Progenitor cell of endocrine pancreas (in vitro differentiated cells): ENCODE measurements around the gene UNC45A. TPM values are rescaled to one million over a fixed set of nuclear protein-coding genes. Genes with fewer than 3 reads are reported as not detected.

ENCODE experiments used
- DNase-seq: peaks from one replicate; pipeline ENCODE4 v3.0.0; 2021; ENCODE audit warnings: low spot score; ENCODE audit not compliant: unreplicated experiment
- H3K27ac Mint-ChIP-seq: 2 replicates; pipeline ENCODE4 v1.8.0; 2021; ENCODE audit warnings: mild to moderate bottlenecking, moderate library complexity, mixed read lengths
- H3K27me3 Mint-ChIP-seq: 2 replicates; pipeline ENCODE4 v1.8.0; 2021; ENCODE audit warnings: mixed read lengths
- H3K36me3 Mint-ChIP-seq: 2 replicates; pipeline ENCODE4 v1.8.0; 2022; ENCODE audit warnings: mixed read lengths; ENCODE audit not compliant: insufficient read depth
- H3K4me1 Mint-ChIP-seq: 2 replicates; pipeline ENCODE4 v1.8.0; 2021; ENCODE audit warnings: low read depth, mixed read lengths
- H3K4me3 Mint-ChIP-seq: 2 replicates; pipeline ENCODE4 v1.8.0; 2021; ENCODE audit warnings: low read depth, mild to moderate bottlenecking, moderate library complexity, mixed read lengths
- H3K9me3 Mint-ChIP-seq: 2 replicates; pipeline ENCODE4 v1.8.0; 2021; ENCODE audit warnings: low read depth, mixed read lengths
- total RNA-seq: library from RNA; stranded (reverse); gene quantifications from 2 replicates; pipeline ENCODE4 v1.2.1, GENCODE V29; 2021
- TF ChIP-seq, protein P1 (sequence below): fragments of 200-600 bp; sonication (generic); IDR thresholded peaks from one replicate; pipeline ENCODE4 v1.5.0; 2021; ENCODE audit warnings: antibody characterized with exemption, mild to moderate bottlenecking; ENCODE audit not compliant: unreplicated experiment

Gene UNC45A
- total RNA-seq, 1 donor from 2014 or later = 90.6 TPM

DNA sequence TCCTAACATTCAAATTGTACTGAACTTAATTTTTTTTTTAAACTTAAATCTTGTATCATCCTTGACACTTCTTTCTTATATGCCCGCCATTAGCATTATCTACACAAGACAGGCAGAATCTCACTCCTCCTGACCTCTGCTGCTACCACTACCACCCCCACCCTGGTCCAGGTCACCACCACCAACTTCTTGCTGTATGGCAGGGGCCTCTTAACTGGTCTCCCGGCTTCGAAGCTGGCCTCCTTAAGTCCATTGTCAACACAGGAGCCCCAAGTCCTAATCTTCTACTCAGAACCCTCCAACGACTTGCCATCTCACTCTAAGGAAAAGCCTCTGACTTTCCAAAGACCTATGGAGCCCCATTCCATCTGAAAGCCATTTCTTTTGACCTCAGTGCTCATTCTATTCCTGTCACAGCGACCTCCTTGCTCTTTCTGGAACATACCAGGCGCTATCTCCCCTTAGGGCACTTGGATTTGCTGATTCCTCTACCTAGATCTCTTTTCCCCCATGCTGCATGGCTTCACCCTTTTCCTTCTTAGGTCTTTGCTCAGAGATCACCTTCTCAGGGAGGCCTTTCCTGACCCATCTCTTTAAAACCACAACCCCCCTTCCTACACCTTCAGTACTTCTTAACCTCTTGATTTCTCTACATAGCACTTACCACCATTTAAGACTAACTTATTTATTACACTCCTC lies 56.7 kb downstream of the UNC45A start:
- TF ChIP-seq, protein P1, sequence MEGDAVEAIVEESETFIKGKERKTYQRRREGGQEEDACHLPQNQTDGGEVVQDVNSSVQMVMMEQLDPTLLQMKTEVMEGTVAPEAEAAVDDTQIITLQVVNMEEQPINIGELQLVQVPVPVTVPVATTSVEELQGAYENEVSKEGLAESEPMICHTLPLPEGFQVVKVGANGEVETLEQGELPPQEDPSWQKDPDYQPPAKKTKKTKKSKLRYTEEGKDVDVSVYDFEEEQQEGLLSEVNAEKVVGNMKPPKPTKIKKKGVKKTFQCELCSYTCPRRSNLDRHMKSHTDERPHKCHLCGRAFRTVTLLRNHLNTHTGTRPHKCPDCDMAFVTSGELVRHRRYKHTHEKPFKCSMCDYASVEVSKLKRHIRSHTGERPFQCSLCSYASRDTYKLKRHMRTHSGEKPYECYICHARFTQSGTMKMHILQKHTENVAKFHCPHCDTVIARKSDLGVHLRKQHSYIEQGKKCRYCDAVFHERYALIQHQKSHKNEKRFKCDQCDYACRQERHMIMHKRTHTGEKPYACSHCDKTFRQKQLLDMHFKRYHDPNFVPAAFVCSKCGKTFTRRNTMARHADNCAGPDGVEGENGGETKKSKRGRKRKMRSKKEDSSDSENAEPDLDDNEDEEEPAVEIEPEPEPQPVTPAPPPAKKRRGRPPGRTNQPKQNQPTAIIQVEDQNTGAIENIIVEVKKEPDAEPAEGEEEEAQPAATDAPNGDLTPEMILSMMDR = no peak
- Mint-ChIP-seq H3K9me3 (no peaks in the 10 kb centered on the region), H3K36me3 (no peaks in the 10 kb centered on the region), H3K27ac (peak overlapping the region; percentile 98), H3K4me1 (peaks cover 39% of the 10 kb centered on the region), H3K4me3 (peak overlapping the region; percentile 54), H3K27me3 (no peaks in the 10 kb centered on the region)
- DNase-seq = no peak

- H3K9me3 Mint-ChIP-seq = no peaks in the 10 kb centered on the region
- peak; percentile 18 for DNase-seq
- H3K27ac Mint-ChIP-seq = peak overlapping the region; percentile 100
- H3K36me3 Mint-ChIP-seq = peaks cover 8% of the 10 kb centered on the region
- H3K27me3 Mint-ChIP-seq = no peaks in the 10 kb centered on the region
- H3K4me1 Mint-ChIP-seq = peaks cover 22% of the 10 kb centered on the region
- TF ChIP-seq, protein P1 = no peak
- peak overlapping the region; percentile 100 for H3K4me3 Mint-ChIP-seq
Observed at GRCh38 chr15:90994059-90994416, 59.0 kb downstream of the UNC45A start.

- Mint-ChIP-seq H3K4me3 (peak within 1 kb of the TSS; percentile 100), H3K27me3 (no peaks in the 10 kb centered on the region), H3K9me3 (no peaks in the 10 kb centered on the region), H3K36me3 (peaks cover 11% of the 10 kb centered on the region), H3K4me1 (peaks cover 22% of the 10 kb centered on the region), H3K27ac (peak within 1 kb of the TSS; percentile 100)
- DNase-seq = peak; percentile 97
- TF ChIP-seq, protein P1 = no peak
Observed at GRCh38 chr15:90994417-90995311, 59.6 kb downstream of the UNC45A start, which contains the start of gene PRC1. Gene PRC1, minus strand, starts transcription at chr15:90994535. Its CDS starts 118 bp downstream, at chr15:90994417.

GRCh38 chr15:90998737-90999136 lies 63.7 kb downstream of the UNC45A start:
- TF ChIP-seq, protein P1 = no peak
- Mint-ChIP-seq H3K4me1 (peaks cover 7% of the 10 kb centered on the region), H3K27ac (no peak overlapping the region), H3K27me3 (no peaks in the 10 kb centered on the region), H3K36me3 (peaks cover 28% of the 10 kb centered on the region), H3K9me3 (no peaks in the 10 kb centered on the region), H3K4me3 (no peak overlapping the region)
- DNase-seq = no peak

DNA sequence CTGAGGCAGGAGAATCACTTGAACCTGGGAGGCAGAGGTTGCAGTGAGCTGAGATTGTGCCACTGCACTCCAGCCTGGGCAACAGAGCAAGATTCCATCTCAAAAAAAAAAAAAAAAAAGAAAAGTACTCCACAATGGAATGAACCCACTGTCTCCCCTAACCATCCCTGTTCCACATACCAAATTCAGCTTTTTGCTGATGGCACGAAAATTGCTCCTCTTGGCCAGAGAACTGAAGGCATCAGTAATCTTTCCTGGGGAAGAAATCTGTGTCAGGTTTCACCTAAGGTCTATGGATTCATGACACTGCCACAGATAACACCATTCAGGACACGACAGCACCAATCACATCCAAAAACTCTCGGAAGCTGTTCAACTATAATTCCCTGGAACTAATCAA lies 66.1 kb downstream of the UNC45A start:
- Mint-ChIP-seq H3K27me3 (no peaks in the 10 kb centered on the region), H3K36me3 (peaks cover 32% of the 10 kb centered on the region), H3K4me3 (no peak overlapping the region), H3K9me3 (no peaks in the 10 kb centered on the region), H3K4me1 (no peaks in the 10 kb centered on the region), H3K27ac (no peak overlapping the region)
- DNase-seq = no peak
- TF ChIP-seq, protein P1 = no peak
